ENCODE results near the gene RSU1. TPM values are rescaled to one million over a fixed set of nuclear protein-coding genes. Genes with fewer than 3 reads are reported as not detected.

The RSU1 gene
- total RNA-seq, 1 donor from 2014 or later: 29.0 TPM

- Mint-ChIP-seq H3K36me3 (ENCODE audit: insufficient read depth) (no peaks in the 10 kb centered on the region), H3K4me1 (ENCODE audit: low read depth) (no peaks in the 10 kb centered on the region), H3K9me3 (ENCODE audit: low read depth) (no peaks in the 10 kb centered on the region), H3K27ac (no peak overlapping the region), H3K4me3 (ENCODE audit: low read depth) (no peak overlapping the region), H3K27me3 (no peaks in the 10 kb centered on the region)
- TF ChIP-seq CTCF (IDR thresholded peaks at IDR 0.05; ENCODE audit: unreplicated experiment): no peak
- DNase-seq (ENCODE audit: low spot score, unreplicated experiment): no peak
Measured at GRCh38 chr10:16681521-16681920, 135.7 kb downstream of the RSU1 start.

GRCh38 chr10:16679511-16679910 lies 137.7 kb downstream of the RSU1 start:
- H3K4me3 Mint-ChIP-seq (ENCODE audit: low read depth): no peak overlapping the region
- H3K27ac Mint-ChIP-seq: no peak overlapping the region
- H3K36me3 Mint-ChIP-seq (ENCODE audit: insufficient read depth): peaks cover 1% of the 10 kb centered on the region
- H3K27me3 Mint-ChIP-seq: no peaks in the 10 kb centered on the region
- H3K4me1 Mint-ChIP-seq (ENCODE audit: low read depth): peaks cover under 1% of the 10 kb centered on the region
- no peak for TF ChIP-seq CTCF (IDR thresholded peaks at IDR 0.05; ENCODE audit: unreplicated experiment)
- no peak for DNase-seq (ENCODE audit: low spot score, unreplicated experiment)
- H3K9me3 Mint-ChIP-seq (ENCODE audit: low read depth): peaks cover 2% of the 10 kb centered on the region

GRCh38 chr10:16675334-16675733 lies 141.9 kb downstream of the RSU1 start:
- DNase-seq (ENCODE audit: low spot score, unreplicated experiment): no peak
- peaks cover 2% of the 10 kb centered on the region for H3K9me3 Mint-ChIP-seq (ENCODE audit: low read depth)
- H3K27ac Mint-ChIP-seq: no peak overlapping the region
- no peak overlapping the region for H3K4me3 Mint-ChIP-seq (ENCODE audit: low read depth)
- H3K36me3 Mint-ChIP-seq (ENCODE audit: insufficient read depth): peaks cover 3% of the 10 kb centered on the region
- no peak for TF ChIP-seq CTCF (IDR thresholded peaks at IDR 0.05; ENCODE audit: unreplicated experiment)
- no peaks in the 10 kb centered on the region for H3K27me3 Mint-ChIP-seq
- peaks cover 10% of the 10 kb centered on the region for H3K4me1 Mint-ChIP-seq (ENCODE audit: low read depth)

GRCh38 chr10:16674147-16674703 lies 143.0 kb downstream of the RSU1 start:
- Mint-ChIP-seq H3K27me3 (no peaks in the 10 kb centered on the region), H3K9me3 (ENCODE audit: low read depth) (peaks cover 2% of the 10 kb centered on the region)

GRCh38 chr10:16673443-16673842 lies 143.8 kb downstream of the RSU1 start:
- no peak for TF ChIP-seq CTCF (IDR thresholded peaks at IDR 0.05; ENCODE audit: unreplicated experiment)
- Mint-ChIP-seq H3K27me3 (no peaks in the 10 kb centered on the region), H3K27ac (no peak overlapping the region), H3K9me3 (ENCODE audit: low read depth) (peaks cover 2% of the 10 kb centered on the region), H3K36me3 (ENCODE audit: insufficient read depth) (peaks cover 3% of the 10 kb centered on the region), H3K4me1 (ENCODE audit: low read depth) (peaks cover 10% of the 10 kb centered on the region), H3K4me3 (ENCODE audit: low read depth) (no peak overlapping the region)
- DNase-seq (ENCODE audit: low spot score, unreplicated experiment): no peak

More at GRCh38 chr10:16674147-16674703, 143.0 kb downstream of the RSU1 start:
- TF ChIP-seq CTCF (IDR thresholded peaks at IDR 0.05; ENCODE audit: unreplicated experiment): no peak
- peaks cover 10% of the 10 kb centered on the region for H3K4me1 Mint-ChIP-seq (ENCODE audit: low read depth)
- H3K4me3 Mint-ChIP-seq (ENCODE audit: low read depth): no peak overlapping the region
- H3K27ac Mint-ChIP-seq: no peak overlapping the region
- DNase-seq (ENCODE audit: low spot score, unreplicated experiment): no peak
- H3K36me3 Mint-ChIP-seq (ENCODE audit: insufficient read depth): peaks cover 3% of the 10 kb centered on the region

Data from progenitor cell of endocrine pancreas (in vitro differentiated cells).